Measurements from ENCODE around the gene TOM1L2. TPM values are rescaled to one million over a fixed set of nuclear protein-coding genes. Genes with fewer than 3 reads are reported as not detected.

Gene TOM1L2
- total and polyA plus RNA-seq, 2 of the 4 experiments (the other 2 are of a cell fraction), result 34.4 to 51.7 TPM

GRCh38 chr17:17892009-17892408 lies 80.2 kb downstream of the TOM1L2 start:
- Histone ChIP-seq H3K23ac (ENCODE audit: low read depth, low read length) (no peak overlapping the region), H3K79me1 (ENCODE audit: low read depth in 1 of 2, low read length in 2 of 2) (peaks cover 3 to 8% of the 10 kb centered on the region in 2 experiments; a peak in 2 of 4 replicates), H4K5ac (ENCODE audit: low read depth, low read length) (no peak overlapping the region), H3K9me1 (ENCODE audit: insufficient read depth, low read length) (peaks cover 3% of the 10 kb centered on the region), H3K56ac (ENCODE audit: extremely low read depth, insufficient read depth, low read length) (no peak overlapping the region), H4K8ac (ENCODE audit: low read depth in 2 of 2, low read length in 2 of 2) (no peak overlapping the region), H3K14ac (replicated peaks; ENCODE audit: low read depth, low read length) (no peak overlapping the region), H3K27me3 (ENCODE audit: control insufficient read depth, insufficient read depth, low read length) (no peaks in the 10 kb centered on the region), H3K4ac (ENCODE audit: low read depth, low read length) (no peak overlapping the region), H2BK5ac (ENCODE audit: low read depth, low read length, poor library complexity, severe bottlenecking) (no peak overlapping the region), H3K27ac (ENCODE audit: insufficient read depth, low read length) (no peak overlapping the region), H2BK15ac (ENCODE audit: low read depth, low read length) (no peak overlapping the region), H2BK20ac (ENCODE audit: low read depth, low read length) (no peak overlapping the region), H3K4me3 (ENCODE audit: insufficient read depth, low read depth, low read length) (no peak overlapping the region), H4K20me1 (ENCODE audit: insufficient read depth, low read length) (0 out of 2 replicates have a peak, but pooled peaks cover 5% of the 10 kb centered on the region), H3K9me3 (ENCODE audit: control insufficient read depth, insufficient read depth, low read length) (no peaks in the 10 kb centered on the region), H2AK5ac (ENCODE audit: low read depth, low read length) (no peak overlapping the region), H3K36me3 (ENCODE audit: control insufficient read depth, insufficient read depth, low read length) (peaks cover 33% of the 10 kb centered on the region), H3K9ac (ENCODE audit: low read depth, low read length) (no peak overlapping the region), H4K91ac (ENCODE audit: insufficient read depth, low read depth, low read length) (no peak overlapping the region), H2AK9ac (replicated peaks; ENCODE audit: low read depth, low read length, poor library complexity) (no peak overlapping the region), H2AFZ (replicated peaks; ENCODE audit: low read length, poor library complexity) (no peak overlapping the region), H3K18ac (ENCODE audit: low read depth, low read length) (no peak overlapping the region), H3K4me1 (ENCODE audit: control insufficient read depth, insufficient read depth, low read length) (peaks cover 4% of the 10 kb centered on the region; the same call in 1 of the 2 replicates), H2BK120ac (ENCODE audit: low read depth, low read length) (no peak overlapping the region), H3K4me2 (ENCODE audit: low read depth, low read length) (no peak overlapping the region)
- WGBS, 2 experiments (ENCODE audit: extremely low coverage in 2 of 2, insufficient read length in 1 of 2), result no CpG with 5 or more reads among the region's 6 CpGs
- TF ChIP-seq USF2 (IDR thresholded peaks at IDR 0.05; ENCODE audit: low read depth, low read length) (no peak), SMC3 (IDR thresholded peaks at IDR 0.05; ENCODE audit: low read depth, low read length) (no peak), CTCF (conservative IDR thresholded peaks at IDR 0.05; ENCODE audit: low read depth, low read length) (no peak), MXI1 (IDR thresholded peaks at IDR 0.05; ENCODE audit: borderline replicate concordance, low read depth, low read length) (no peak), RFX5 (IDR thresholded peaks at IDR 0.05; ENCODE audit: low read depth, low read length) (no peak), RAD21 (IDR thresholded peaks at IDR 0.05; ENCODE audit: low read length) (no peak), ELK1 (IDR thresholded peaks at IDR 0.05; ENCODE audit: borderline replicate concordance, low read depth, low read length) (no peak), POLR2A (IDR thresholded peaks at IDR 0.05; ENCODE audit: low read depth, low read length) (no peak), MAZ (IDR thresholded peaks at IDR 0.05; ENCODE audit: borderline replicate concordance, low read depth, low read length) (no peak), CHD1 (IDR thresholded peaks at IDR 0.05; ENCODE audit: low read depth, low read length) (no peak)
- no TSS peak for BruUV-seq (replicated peaks)
- ChIA-PET POLR2A (ENCODE audit: unreplicated experiment) (no interaction called here), CTCF (interaction anchor here (0.8 to 1.4 kb wide), 2 partner anchors 9 to 12 kb away, joined by 3 read pairs; no protein-coding TSS in a partner anchor)
- no peak for ATAC-seq (ENCODE audit: low read depth)
- DNase-seq, result no peak
- intact Hi-C loops (cut with micrococcal nuclease), result no loop called here
- dilution Hi-C loops (cut with HindIII; ENCODE audit: low sequenced_read_pairs, unreplicated experiment), result no loop called here
- in situ Hi-C loops (cut with MboI; ENCODE audit: low sequenced_read_pairs), result loop anchor here (5.0 to 25.0 kb wide), 2 partner anchors 140 to 530 kb away; no protein-coding TSS in a partner anchor

Measured in IMR-90 (cell line).